Gastrocnemius medialis (tissue), 4 donors: ENCODE results near the gene PDCD10. TPM values are rescaled to one million over a fixed set of nuclear protein-coding genes. Genes with fewer than 3 reads are reported as not detected.

Source experiments
- ATAC-seq, 2 donors: fragments of 150-250 bp; one replicate each; pipeline ENCODE4 v1.9.1; 2016
- DNase-seq, 2 donors: peaks; one replicate each; pipeline ENCODE4 v3.0.0-alpha.2; 2019
- H3K27ac ChIP-seq, 4 donors: fragments of 200-600 bp; sonication (generic); 1 replicate in 1 of 4; 2 replicates in 3 of 4; pipeline ENCODE4 v1.5.1; 2016 to 2018; ENCODE audit warnings: mild to moderate bottlenecking in 2 of 4, moderate library complexity in 1 of 4
- H3K27me3 ChIP-seq, 3 donors: fragments of 200-600 bp; sonication (generic) in 2 of 3; 1 replicate in 1 of 3; 2 replicates in 2 of 3; pipeline versions ENCODE4 v1.5.1 to v1.6.0; 2016 to 2019; ENCODE audit warnings: mild to moderate bottlenecking in 1 of 3, moderate library complexity in 1 of 3
- H3K36me3 ChIP-seq, 2 donors: fragments of 200-600 bp; sonication (generic) in 1 of 2; one replicate each; pipeline ENCODE4 v1.5.1; 2017 to 2018
- H3K4me1 ChIP-seq, 2 donors: fragments of 200-600 bp; sonication (generic) in 1 of 2; one replicate each; pipeline ENCODE4 v1.5.1; 2016 to 2017; ENCODE audit warnings: mild to moderate bottlenecking in 2 of 2
- H3K4me3 ChIP-seq, 4 donors: fragments of 200-600 bp; sonication (generic) in 3 of 4; 1 replicate in 1 of 4; 2 replicates in 3 of 4; pipeline ENCODE4 v1.5.1; 2016 to 2019; ENCODE audit warnings: mild to moderate bottlenecking in 2 of 4
- H3K9me3 ChIP-seq, 3 donors: fragments of 200-600 bp; sonication (generic) in 2 of 3; 1 replicate in 1 of 3; 2 replicates in 2 of 3; pipeline ENCODE4 v1.5.1; 2016 to 2019
- CTCF ChIP-seq, 5 experiments: fragments of 450-650 bp in 3 of 5; fragments of 200-600 bp in 2 of 5; sonication (generic) in 2 of 5; IDR thresholded peaks in 4 of 5; conservative IDR thresholded peaks in 1 of 5; 1 replicate in 4 of 5; 2 replicates in 1 of 5; pipeline ENCODE4 v1.5.1; 2016 to 2019; ENCODE audit warnings: antibody characterized with exemption in 5 of 5, mild to moderate bottlenecking in 3 of 5, moderate library complexity in 3 of 5
- POLR2A ChIP-seq, 2 donors: fragments of 450-650 bp; IDR thresholded peaks; one replicate each; pipeline ENCODE4 v1.6.1; 2017; ENCODE audit warnings: antibody characterized with exemption in 2 of 2, mild to moderate bottlenecking in 2 of 2, moderate library complexity in 2 of 2
- in situ Hi-C, 4 donors: fragments of 200-750 bp; cut with MboI; loops; one replicate each; pipeline versions ENCODE4 v1.15.0 to v1.8.0; 2017; ENCODE audit warnings: low sequenced_read_pairs in 4 of 4
- intact Hi-C: fragments of 100-400 bp; cut with DNase I; formaldehyde crosslinking; loops from one replicate; pipeline ENCODE4 v1.15.1; 2023; ENCODE audit warnings: low total_unique reads
- total RNA-seq, 4 donors: library from RNA; depleted of rRNA; stranded (reverse); fragments of >200 nt; gene quantifications; one replicate each; pipeline versions ENCODE4 v1.1.0 to v1.2.3, GENCODE V29; 2016

PDCD10 gene
- total RNA-seq, 4 donors from 2014 or later = 25.7 to 32.6 (median 31.6) TPM

GRCh38 chr3:167754049-167754448 lies 19.4 kb upstream of the PDCD10 start:
- no peak for DNase-seq
- in situ Hi-C loops = no loop called here
- no peak for ATAC-seq
- H3K4me3 ChIP-seq = no peak overlapping the region
- H3K36me3 ChIP-seq = no peaks in the 10 kb centered on the region
- intact Hi-C loops = no loop called here
- H3K27ac ChIP-seq = no peak overlapping the region
- H3K9me3 ChIP-seq = no peaks in the 10 kb centered on the region
- no peaks in the 10 kb centered on the region for H3K27me3 ChIP-seq
- TF ChIP-seq POLR2A (IDR thresholded peaks at IDR 0.05) (no peak), CTCF (IDR thresholded peaks at IDR 0.05 in 4 of 5, conservative IDR thresholded peaks at IDR 0.05 in 1 of 5) (no peak)
- H3K4me1 ChIP-seq = peaks cover 0 to 5% of the 10 kb centered on the region in 2 donors

- H3K4me3 ChIP-seq = peak overlapping the region in 1 of 4 donors; percentile 10
- no peak for DNase-seq
- in situ Hi-C loops (no loop called here), intact Hi-C loops (no loop called here)
- TF ChIP-seq POLR2A (IDR thresholded peaks at IDR 0.05) (no peak), CTCF (IDR thresholded peaks at IDR 0.05 in 4 of 5, conservative IDR thresholded peaks at IDR 0.05 in 1 of 5) (no peak)
- no peaks in the 10 kb centered on the region for H3K36me3 ChIP-seq
- no peak overlapping the region for H3K27ac ChIP-seq
- peak; percentile 45 to 84 for ATAC-seq
- no peaks in the 10 kb centered on the region for H3K9me3 ChIP-seq
- no peaks in the 10 kb centered on the region for H3K27me3 ChIP-seq
- peaks cover 0 to 5% of the 10 kb centered on the region in 2 donors for H3K4me1 ChIP-seq
Measured at GRCh38 chr3:167750272-167750971, 15.7 kb upstream of the PDCD10 start.

GRCh38 chr3:167749728-167750127 lies 15.0 kb upstream of the PDCD10 start:
- H3K9me3 ChIP-seq = no peaks in the 10 kb centered on the region
- H3K27ac ChIP-seq = no peak overlapping the region
- no peak for TF ChIP-seq CTCF (IDR thresholded peaks at IDR 0.05 in 4 of 5, conservative IDR thresholded peaks at IDR 0.05 in 1 of 5)
- TF ChIP-seq POLR2A (IDR thresholded peaks at IDR 0.05) = no peak
- ATAC-seq (no peak), DNase-seq (no peak)
- in situ Hi-C loops = no loop called here
- intact Hi-C loops = no loop called here
- no peaks in the 10 kb centered on the region for H3K36me3 ChIP-seq
- H3K4me1 ChIP-seq = peaks cover 0 to 5% of the 10 kb centered on the region in 2 donors
- H3K4me3 ChIP-seq = no peak overlapping the region
- H3K27me3 ChIP-seq = no peaks in the 10 kb centered on the region

GRCh38 chr3:167749209-167749608 lies 14.5 kb upstream of the PDCD10 start:
- Histone ChIP-seq H3K36me3 (no peaks in the 10 kb centered on the region), H3K27ac (no peak overlapping the region), H3K9me3 (no peaks in the 10 kb centered on the region), H3K4me1 (peaks cover 0 to 5% of the 10 kb centered on the region in 2 donors), H3K4me3 (no peak overlapping the region), H3K27me3 (no peaks in the 10 kb centered on the region)
- ATAC-seq (no peak), DNase-seq (no peak)
- intact Hi-C loops (no loop called here), in situ Hi-C loops (no loop called here)
- no peak for TF ChIP-seq CTCF (IDR thresholded peaks at IDR 0.05 in 4 of 5, conservative IDR thresholded peaks at IDR 0.05 in 1 of 5)
- no peak for TF ChIP-seq POLR2A (IDR thresholded peaks at IDR 0.05)

GRCh38 chr3:167743799-167744198 lies 9.1 kb upstream of the PDCD10 start:
- Histone ChIP-seq H3K36me3 (no peaks in the 10 kb centered on the region), H3K27me3 (no peaks in the 10 kb centered on the region), H3K4me1 (no peaks in the 10 kb centered on the region), H3K27ac (no peak overlapping the region), H3K9me3 (no peaks in the 10 kb centered on the region), H3K4me3 (no peak overlapping the region)
- TF ChIP-seq CTCF (IDR thresholded peaks at IDR 0.05 in 4 of 5, conservative IDR thresholded peaks at IDR 0.05 in 1 of 5) (no peak), POLR2A (IDR thresholded peaks at IDR 0.05) (no peak)
- no peak for ATAC-seq
- in situ Hi-C loops = no loop called here
- no peak for DNase-seq
- intact Hi-C loops = no loop called here
